Muscle layer of duodenum (tissue), 2 donors: Measurements from ENCODE around the gene WWOX.
A peak's percentile ranks its signal among the peaks of the same experiment; 100 is the strongest.

Experiments used
- H3K27ac ChIP-seq: one replicate; pipeline ENCODE4 v1.7.0; 2013; ENCODE audit warnings: mild to moderate bottlenecking, low read length
- H3K27me3 ChIP-seq: one replicate; pipeline ENCODE4 v1.7.0; 2013; ENCODE audit warnings: low read depth, mild to moderate bottlenecking, control low read depth, low read length
- H3K36me3 ChIP-seq, 2 donors: one replicate each; pipeline ENCODE4 v1.7.0; 2013; ENCODE audit warnings: low read length in 2 of 2, control low read depth in 1 of 2, mild to moderate bottlenecking in 1 of 2; ENCODE audit not compliant: insufficient read depth in 2 of 2, control insufficient read depth in 1 of 2
- H3K4me1 ChIP-seq, 2 donors: one replicate each; pipeline ENCODE4 v1.7.0; 2013; ENCODE audit warnings: low read length in 2 of 2, mild to moderate bottlenecking in 2 of 2, control low read depth in 1 of 2, moderate library complexity in 1 of 2; ENCODE audit not compliant: insufficient read depth in 2 of 2, control insufficient read depth in 1 of 2
- H3K4me3 ChIP-seq, 2 donors: one replicate each; pipeline ENCODE4 v1.7.0; 2013; ENCODE audit warnings: low read length in 2 of 2, low read depth in 1 of 2, mild to moderate bottlenecking in 1 of 2
- H3K9me3 ChIP-seq, 2 donors: one replicate each; pipeline ENCODE4 v1.7.0; 2013; ENCODE audit warnings: low read length in 2 of 2, control low read depth in 1 of 2, mild to moderate bottlenecking in 1 of 2; ENCODE audit not compliant: control insufficient read depth in 1 of 2
- donor health status: healthy.

WWOX gene

DNA sequence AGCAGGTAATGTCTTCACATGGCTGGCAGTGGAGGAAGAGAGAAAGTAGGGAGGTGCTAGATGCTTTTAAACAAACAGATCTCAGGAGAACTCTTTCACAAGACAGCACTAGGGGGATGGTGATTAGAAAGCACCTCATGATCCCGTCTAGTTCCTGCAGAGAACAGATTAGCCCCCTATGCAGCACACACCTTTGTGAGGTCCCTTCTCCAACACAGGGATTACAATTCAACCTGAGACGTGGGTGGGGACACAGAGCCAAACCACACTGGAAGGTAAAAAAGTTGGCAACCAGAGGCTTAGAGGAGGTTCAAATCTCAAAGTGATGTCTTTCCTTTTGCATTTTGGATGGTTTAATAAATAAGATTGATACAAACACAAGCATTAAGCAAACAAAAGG is 394.7 kb downstream of the WWOX start:
- Histone ChIP-seq H3K27ac (no peak overlapping the region), H3K4me1 (peaks cover 0 to 8% of the 10 kb centered on the region in 2 donors), H3K36me3 (no peaks in the 10 kb centered on the region), H3K9me3 (no peaks in the 10 kb centered on the region), H3K4me3 (no peak overlapping the region), H3K27me3 (no peaks in the 10 kb centered on the region)

DNA sequence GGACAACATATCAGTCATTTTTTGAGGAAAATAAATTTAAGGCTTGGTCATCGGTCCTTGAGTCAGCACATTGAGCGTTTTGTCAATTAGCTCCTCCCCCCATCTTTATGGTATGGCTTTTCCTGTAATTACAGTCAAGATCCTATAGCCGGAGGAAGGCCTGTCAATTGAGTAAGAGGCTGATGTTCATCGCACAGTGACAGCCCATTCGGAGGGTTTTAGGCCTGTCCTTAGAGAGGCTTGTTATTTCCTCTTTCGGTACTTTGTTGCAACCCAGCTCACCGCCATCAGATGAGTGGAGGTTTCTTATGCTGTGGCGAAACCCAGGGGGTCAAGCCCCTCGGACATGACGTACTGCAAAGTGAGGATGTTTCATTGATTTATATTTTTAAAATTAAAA is 395.2 kb downstream of the WWOX start:
- Histone ChIP-seq H3K9me3 (no peaks in the 10 kb centered on the region), H3K36me3 (no peaks in the 10 kb centered on the region), H3K4me3 (no peak overlapping the region), H3K4me1 (peaks cover 0 to 3% of the 10 kb centered on the region in 2 donors), H3K27me3 (no peaks in the 10 kb centered on the region), H3K27ac (no peak overlapping the region)

DNA sequence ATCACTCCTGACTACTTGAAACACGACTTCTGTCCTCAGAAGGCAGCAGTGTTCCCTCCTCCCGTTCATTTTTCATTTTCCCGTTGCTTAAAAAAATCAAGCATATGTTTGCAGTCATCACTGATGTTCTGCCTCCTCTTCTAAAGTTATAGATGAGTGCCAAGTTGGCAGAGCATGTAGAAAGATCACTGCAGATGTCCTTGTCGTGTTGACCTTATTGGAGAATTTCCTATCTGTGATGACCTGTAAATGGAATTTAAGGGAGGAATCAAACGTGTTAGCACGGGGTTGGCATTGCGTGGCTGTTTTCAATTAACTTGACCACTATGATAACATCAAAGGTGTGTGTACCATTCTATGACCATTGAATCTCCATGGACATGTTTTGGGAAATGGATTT is 396.7 kb downstream of the WWOX start:
- no peak overlapping the region for H3K4me3 ChIP-seq
- H3K36me3 ChIP-seq = no peaks in the 10 kb centered on the region
- no peaks in the 10 kb centered on the region for H3K27me3 ChIP-seq
- no peak overlapping the region for H3K27ac ChIP-seq
- no peaks in the 10 kb centered on the region for H3K9me3 ChIP-seq
- no peaks in the 10 kb centered on the region for H3K4me1 ChIP-seq

DNA sequence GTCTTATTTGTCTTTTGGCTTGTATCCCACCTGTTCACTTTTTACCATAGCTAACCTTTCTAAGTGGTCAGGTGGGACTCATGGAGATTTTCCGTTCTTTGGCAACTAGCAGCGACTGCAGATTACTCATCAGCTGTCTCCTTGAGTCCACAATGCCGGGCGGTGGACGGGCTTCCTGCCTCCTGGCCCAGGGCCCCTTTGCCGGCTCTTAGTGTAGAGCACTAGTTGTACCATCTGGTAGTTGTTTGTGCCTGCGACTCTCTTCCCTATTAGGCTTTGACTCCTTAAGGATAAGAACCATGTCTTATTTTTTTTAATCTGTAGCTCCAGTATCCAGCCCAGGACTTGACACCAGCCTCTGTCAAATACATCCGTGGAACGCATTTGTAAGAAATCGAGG is 399.9 kb downstream of the WWOX start:
- no peak overlapping the region for H3K4me3 ChIP-seq
- H3K36me3 ChIP-seq = no peaks in the 10 kb centered on the region
- H3K9me3 ChIP-seq = no peaks in the 10 kb centered on the region
- no peak overlapping the region for H3K27ac ChIP-seq
- H3K4me1 ChIP-seq = peaks cover 4 to 9% of the 10 kb centered on the region in 2 donors
- H3K27me3 ChIP-seq = no peaks in the 10 kb centered on the region

DNA sequence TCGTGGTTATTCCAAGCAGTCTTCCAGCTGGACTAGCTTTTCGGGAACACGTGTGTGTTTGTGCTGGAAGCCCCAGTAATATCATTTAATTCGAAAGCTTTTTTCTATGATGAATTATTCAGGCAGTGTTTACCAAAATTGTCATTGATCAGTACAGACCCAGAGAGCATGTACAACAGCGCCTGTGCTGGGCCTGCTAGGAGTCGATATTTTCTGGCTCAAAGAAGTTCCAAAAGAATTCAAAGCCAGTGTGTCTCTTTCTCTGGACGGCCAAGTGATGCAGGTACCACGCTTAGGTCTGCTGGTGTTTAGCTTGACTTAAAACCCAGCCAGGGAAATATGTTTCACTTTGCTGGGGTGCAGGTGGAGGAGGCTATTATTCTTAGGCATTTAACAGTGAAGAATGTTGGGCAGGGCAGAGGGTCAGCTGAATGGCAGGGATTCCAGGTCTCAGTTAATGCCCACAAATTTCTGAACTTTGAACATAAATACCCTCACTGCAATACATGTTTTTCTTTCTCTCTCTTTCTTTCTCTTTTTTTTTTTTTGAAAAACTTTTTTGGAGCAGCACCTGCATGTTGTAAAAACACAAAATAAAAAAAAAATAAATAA is 401.3 kb downstream of the WWOX start:
- H3K36me3 ChIP-seq = no peaks in the 10 kb centered on the region
- no peak overlapping the region for H3K4me3 ChIP-seq
- peaks cover 4 to 18% of the 10 kb centered on the region in 2 donors for H3K4me1 ChIP-seq
- no peaks in the 10 kb centered on the region for H3K27me3 ChIP-seq
- no peak overlapping the region for H3K27ac ChIP-seq
- no peaks in the 10 kb centered on the region for H3K9me3 ChIP-seq

DNA sequence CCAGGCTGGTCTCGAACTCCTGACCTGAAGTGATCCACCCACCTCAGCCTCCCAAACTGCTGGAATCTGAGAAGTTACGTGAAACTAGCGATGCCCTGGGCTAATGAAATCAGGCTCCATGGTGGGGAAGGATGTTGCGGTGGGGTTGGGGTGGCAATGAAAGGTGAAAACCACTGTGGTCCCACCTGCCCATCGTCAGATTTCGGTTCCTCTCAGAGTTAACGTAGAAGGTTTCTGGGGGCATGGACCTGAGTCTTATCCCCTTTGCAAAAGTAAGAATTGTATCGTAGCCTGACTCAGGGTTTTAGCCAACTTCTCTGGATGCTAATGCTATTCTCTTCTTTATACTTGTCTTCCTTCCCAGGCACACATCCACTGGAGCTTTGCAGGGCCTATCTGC is 402.3 kb downstream of the WWOX start:
- peaks cover 4 to 18% of the 10 kb centered on the region in 2 donors for H3K4me1 ChIP-seq
- no peaks in the 10 kb centered on the region for H3K36me3 ChIP-seq
- no peaks in the 10 kb centered on the region for H3K9me3 ChIP-seq
- H3K27ac ChIP-seq = no peak overlapping the region
- H3K27me3 ChIP-seq = no peaks in the 10 kb centered on the region
- no peak overlapping the region for H3K4me3 ChIP-seq

DNA sequence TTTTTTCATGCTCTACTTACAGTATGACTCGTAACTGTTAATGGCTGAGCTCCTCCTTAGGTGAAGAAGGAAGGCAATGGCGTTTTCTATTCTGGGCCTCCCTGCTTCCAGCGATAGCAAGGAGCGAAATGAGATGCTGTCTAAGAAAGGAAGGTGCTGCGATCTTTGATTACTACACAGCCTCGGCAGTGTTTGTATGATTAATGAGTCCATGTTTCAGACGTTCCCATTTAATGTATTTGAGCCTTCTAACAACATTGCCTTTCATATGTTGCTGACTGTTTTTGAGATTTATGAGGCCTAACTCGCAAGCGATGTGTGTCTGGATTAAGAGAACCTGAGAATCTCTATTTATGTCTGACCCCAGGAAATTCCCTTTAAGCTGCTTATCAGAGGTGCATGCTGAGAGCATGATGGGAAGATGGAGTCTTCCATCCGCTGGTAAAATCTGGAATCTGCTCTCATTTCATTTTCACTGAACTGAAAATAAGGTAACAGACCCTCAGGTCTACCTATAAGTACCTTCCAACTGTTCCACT is 403.4 kb downstream of the WWOX start:
- no peak overlapping the region for H3K4me3 ChIP-seq
- H3K36me3 ChIP-seq = no peaks in the 10 kb centered on the region
- H3K9me3 ChIP-seq = no peaks in the 10 kb centered on the region
- H3K27ac ChIP-seq = no peak overlapping the region
- H3K4me1 ChIP-seq = peaks cover 4 to 18% of the 10 kb centered on the region in 2 donors
- H3K27me3 ChIP-seq = no peaks in the 10 kb centered on the region

DNA sequence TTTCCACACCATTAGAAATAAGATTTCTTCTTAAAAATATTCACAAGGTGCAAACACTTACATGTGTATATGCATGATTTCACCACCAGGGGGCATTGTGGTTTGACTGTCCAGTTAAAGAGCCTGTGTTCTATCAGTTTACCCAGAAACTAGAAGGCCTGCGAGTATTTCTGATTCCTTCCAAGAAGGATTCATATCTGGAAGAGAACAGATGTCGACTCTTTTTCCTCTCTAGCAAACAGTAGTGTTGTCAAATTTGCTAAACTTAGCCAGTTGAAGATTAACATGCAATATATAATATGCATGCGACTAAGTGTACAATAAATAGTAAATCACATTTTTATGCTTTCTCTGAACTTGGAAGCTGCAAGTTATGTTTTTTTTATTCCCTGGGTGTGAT is 404.1 kb downstream of the WWOX start:
- Histone ChIP-seq H3K27me3 (no peaks in the 10 kb centered on the region), H3K27ac (no peak overlapping the region), H3K4me3 (no peak overlapping the region), H3K36me3 (no peaks in the 10 kb centered on the region), H3K9me3 (no peaks in the 10 kb centered on the region), H3K4me1 (peaks cover 4 to 18% of the 10 kb centered on the region in 2 donors)

DNA sequence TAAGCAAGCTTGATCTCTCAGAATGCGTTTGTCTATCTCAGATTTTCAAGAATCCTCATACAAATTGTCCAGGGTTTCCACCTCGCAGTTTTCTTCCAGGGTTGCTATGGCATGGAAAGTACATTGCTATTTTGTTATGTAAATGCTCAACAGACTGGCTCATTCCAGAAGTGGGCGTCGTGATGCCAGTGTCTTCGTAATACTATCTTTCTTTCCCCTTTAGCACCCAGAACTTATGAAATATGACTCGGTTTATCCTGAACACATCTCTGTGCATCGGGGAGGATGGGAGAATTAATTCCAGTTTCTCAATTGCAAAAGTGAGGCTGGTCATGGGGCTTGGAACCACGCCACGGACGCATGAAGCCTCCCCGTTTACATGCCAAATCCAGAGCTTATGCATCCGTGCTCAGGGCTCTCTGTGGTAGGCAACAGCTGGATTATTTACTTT is 405.0 kb downstream of the WWOX start:
- no peaks in the 10 kb centered on the region for H3K9me3 ChIP-seq
- H3K27ac ChIP-seq = no peak overlapping the region

DNA sequence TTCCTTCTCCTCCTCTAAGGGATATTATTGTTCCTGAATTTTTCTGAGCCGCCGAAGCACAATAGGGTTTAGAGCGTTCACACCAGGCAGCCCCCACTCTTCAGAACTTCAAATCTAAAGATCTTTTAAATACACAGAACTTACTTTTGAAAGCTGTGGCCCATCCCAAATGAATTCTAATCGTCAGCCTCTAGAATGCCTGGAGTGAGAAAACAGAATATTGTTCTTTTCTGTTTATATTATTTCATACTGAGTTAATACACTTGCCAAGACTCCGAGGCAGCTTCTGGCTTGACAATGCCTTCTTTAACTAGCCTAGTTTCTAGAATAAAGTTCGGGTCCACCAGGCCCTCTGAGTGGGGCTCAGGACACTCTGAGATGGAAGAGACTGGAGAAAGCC is 405.6 kb downstream of the WWOX start:
- Histone ChIP-seq H3K4me3 (peak overlapping the region in 1 of 2 donors; percentile 40), H3K36me3 (no peaks in the 10 kb centered on the region)

More for the DNA sequence above, 405.0 kb downstream of the WWOX start:
- Histone ChIP-seq H3K36me3 (no peaks in the 10 kb centered on the region), H3K4me1 (peaks cover 4 to 18% of the 10 kb centered on the region in 2 donors), H3K4me3 (no peak overlapping the region), H3K27me3 (no peaks in the 10 kb centered on the region)

DNA sequence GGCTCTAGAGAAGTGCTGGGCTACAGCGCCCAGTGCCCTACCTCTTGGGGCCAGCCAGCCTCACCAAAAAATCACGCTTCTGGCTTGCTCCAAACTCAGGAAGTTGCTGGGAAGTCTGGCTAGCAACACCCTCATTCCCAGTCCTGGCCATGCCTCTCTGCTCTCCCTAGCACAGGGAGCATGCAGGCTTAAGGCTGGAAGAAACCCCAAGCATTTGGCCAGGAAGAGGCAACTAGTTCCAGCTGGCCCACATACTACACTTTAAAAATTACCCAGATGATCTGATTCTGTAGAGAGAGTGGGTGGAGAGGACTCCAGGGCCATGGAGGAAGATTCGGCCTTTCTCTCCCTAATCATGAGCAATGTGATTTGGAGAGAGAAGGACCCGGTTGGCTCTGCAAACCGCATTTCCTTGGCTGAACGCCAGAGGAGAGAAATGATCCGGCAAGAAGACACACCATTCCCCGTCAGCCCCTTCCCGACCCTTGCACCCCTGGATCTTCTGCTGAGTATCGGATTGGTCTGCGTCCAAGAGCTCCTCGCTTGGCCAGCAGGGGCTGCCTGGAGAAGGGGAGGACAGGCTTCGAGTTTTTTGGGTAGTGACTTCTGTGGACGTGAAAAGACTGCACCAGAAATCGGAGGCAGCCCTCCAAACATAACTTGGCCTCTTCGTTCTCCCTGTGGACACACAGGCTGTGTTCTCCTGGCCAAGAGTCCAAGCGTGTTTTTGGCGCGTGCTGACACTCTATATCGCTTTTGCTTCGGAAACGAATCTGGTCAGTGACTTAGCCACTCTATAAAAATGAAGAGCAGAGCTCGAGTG is 406.3 kb downstream of the WWOX start:
- Histone ChIP-seq H3K27me3 (no peaks in the 10 kb centered on the region), H3K27ac (no peak overlapping the region), H3K4me1 (peaks cover 4 to 18% of the 10 kb centered on the region in 2 donors), H3K4me3 (peak overlapping the region in 1 of 2 donors; percentile 40), H3K9me3 (no peaks in the 10 kb centered on the region), H3K36me3 (no peaks in the 10 kb centered on the region)

More for the DNA sequence above, 405.6 kb downstream of the WWOX start:
- H3K27me3 ChIP-seq = no peaks in the 10 kb centered on the region
- no peaks in the 10 kb centered on the region for H3K9me3 ChIP-seq
- no peak overlapping the region for H3K27ac ChIP-seq
- peaks cover 4 to 18% of the 10 kb centered on the region in 2 donors for H3K4me1 ChIP-seq
